PC-9 (cell line): ENCODE measurements around the gene ANKS6. TPM values are rescaled to one million over a fixed set of nuclear protein-coding genes. Genes with fewer than 3 reads are reported as not detected.

Source experiments
- BruUV-seq: library from RNA; stranded (reverse); fragments of 400-500 nt; replicated peaks from 2 replicates; lab custom pipeline; 2021; lab: Mats Ljungman, UMichigan
- CTCF ChIA-PET: fragments of 300-600 bp; sonication (Branson Sonifier 250); formaldehyde crosslinking; loops from one replicate; lab custom pipeline; 2022; ENCODE audit warnings: antibody characterized with exemption; lab: Charles Lee
- POLR2A ChIA-PET: fragments of 300-600 bp; sonication (Branson Sonifier 250); formaldehyde crosslinking; loops from one replicate; lab custom pipeline; 2022; ENCODE audit warnings: antibody characterized with exemption; ENCODE audit not compliant: unreplicated experiment; lab: Charles Lee
- DNase-seq, 2 experiments: peaks; one replicate each; pipeline versions ENCODE4 v3.0.0 to v3.0.0-alpha.2; 2015 to 2022; ENCODE audit warnings: mixed read lengths in 1 of 2
- H2AFZ ChIP-seq: fragments of 200-600 bp; sonication (generic); 2 replicates; pipeline ENCODE4 v1.8.1; 2017; ENCODE audit warnings: antibody characterized with exemption
- H3F3A ChIP-seq: fragments of 200-600 bp; sonication (generic); 2 replicates; pipeline ENCODE4 v1.8.1; 2017; ENCODE audit warnings: antibody characterized with exemption, mild to moderate bottlenecking, low read depth; ENCODE audit not compliant: insufficient read depth
- H3K27ac ChIP-seq: fragments of 200-600 bp; sonication (generic); 2 replicates; pipeline ENCODE4 v1.6.1; 2016; ENCODE audit warnings: mixed run types
- H3K27me3 ChIP-seq: fragments of 200-600 bp; sonication (generic); 2 replicates; pipeline ENCODE4 v1.6.1; 2016; ENCODE audit warnings: low read depth, mixed run types; ENCODE audit not compliant: insufficient read depth
- H3K36me3 ChIP-seq: fragments of 200-600 bp; sonication (generic); 2 replicates; pipeline ENCODE4 v1.6.1; 2016; ENCODE audit warnings: low read depth, mixed run types
- H3K4me1 ChIP-seq: fragments of 200-600 bp; sonication (generic); replicated peaks from 2 replicates; pipeline ENCODE4 v1.6.1; 2016; ENCODE audit warnings: mixed run types; ENCODE audit not compliant: insufficient read depth
- H3K4me2 ChIP-seq: fragments of 200-600 bp; sonication (generic); 2 replicates; pipeline ENCODE4 v1.6.1; 2017; ENCODE audit warnings: mixed run types
- H3K4me3 ChIP-seq: fragments of 200-600 bp; sonication (generic); 2 replicates; pipeline ENCODE4 v1.6.1; 2016; ENCODE audit warnings: mixed run types
- H3K79me2 ChIP-seq: fragments of 200-600 bp; sonication (generic); 2 replicates; pipeline ENCODE4 v1.6.1; 2017; ENCODE audit warnings: low read depth, mixed run types
- H3K9me2 ChIP-seq: fragments of 200-600 bp; sonication (generic); 2 replicates; pipeline ENCODE4 v1.8.1; 2017; ENCODE audit warnings: mild to moderate bottlenecking; ENCODE audit not compliant: insufficient read depth
- H3K9me3 ChIP-seq: fragments of 200-600 bp; sonication (generic); 2 replicates; pipeline ENCODE4 v1.8.1; 2016; ENCODE audit warnings: low read depth; ENCODE audit not compliant: insufficient read depth
- H4K20me1 ChIP-seq: fragments of 200-600 bp; sonication (generic); 2 replicates; pipeline ENCODE4 v1.8.1; 2017; ENCODE audit not compliant: insufficient read depth
- CTCF ChIP-seq: fragments of 200-600 bp; sonication (generic); conservative IDR thresholded peaks from 2 replicates; pipeline ENCODE4 v1.6.1; 2017; ENCODE audit warnings: mixed run types, antibody characterized with exemption, mild to moderate bottlenecking, moderate library complexity
- EZH2 ChIP-seq: fragments of 200-600 bp; sonication (generic); IDR thresholded peaks from 2 replicates; pipeline ENCODE4 v1.8.0; 2017; ENCODE audit warnings: antibody characterized with exemption, low read depth
- intact Hi-C: fragments of 100-400 bp; cut with micrococcal nuclease; formaldehyde crosslinking; loops from one replicate; pipeline ENCODE4 v1.10.0; 2022; ENCODE audit not compliant: unreplicated experiment
- total RNA-seq: library from RNA; stranded (reverse); gene quantifications from 2 replicates; pipeline ENCODE4 v1.2.3, GENCODE V29; 2021

The ANKS6 gene
- total RNA-seq, 1 experiment from 2014 or later: 74.7 TPM

- H3K27ac ChIP-seq: no peak overlapping the region
Measured at GRCh38 chr9:98708103-98708932, 88.0 kb downstream of the ANKS6 start.

GRCh38 chr9:98707166-98708102 lies 88.9 kb downstream of the ANKS6 start:
- Histone ChIP-seq H3K27ac (peak overlapping the region; percentile 46; the same call in 1 of the 2 replicates), H3K27me3 (peaks cover 22% of the 10 kb centered on the region), H4K20me1 (no peaks in the 10 kb centered on the region), H3K36me3 (no peaks in the 10 kb centered on the region), H3K79me2 (peaks cover 13% of the 10 kb centered on the region; the same call in 1 of the 2 replicates), H3K9me3 (no peaks in the 10 kb centered on the region), H3K4me2 (peak overlapping the region; percentile 94), H2AFZ (peak overlapping the region; percentile 71), H3F3A (peaks cover 9% of the 10 kb centered on the region; the same call in 1 of the 2 replicates), H3K4me1 (peaks cover 6% of the 10 kb centered on the region), H3K9me2 (no peaks in the 10 kb centered on the region), H3K4me3 (peak overlapping the region; percentile 60)
- no TSS peak for BruUV-seq
- ChIA-PET POLR2A (no interaction called here), CTCF (interaction anchor here (0.7 to 1.3 kb wide), 3 partner anchors 117 to 392 kb away, joined by 3 to 19 read pairs (median 4); no protein-coding TSS in a partner anchor)
- DNase-seq: peak; percentile 69 to 81
- peak; percentile 70 for TF ChIP-seq CTCF
- TF ChIP-seq EZH2: no peak; the same call in none of the 2 replicates
- intact Hi-C loops: loop anchor here (1.0 to 10.0 kb wide), 5 partner anchors 83 to 633 kb away; no protein-coding TSS in a partner anchor

More at GRCh38 chr9:98708103-98708932, 88.0 kb downstream of the ANKS6 start:
- Histone ChIP-seq H3K4me3 (peak overlapping the region; percentile 60), H3K36me3 (no peaks in the 10 kb centered on the region), H3K4me2 (peak overlapping the region; percentile 94), H3K79me2 (peaks cover 13% of the 10 kb centered on the region; the same call in 1 of the 2 replicates), H3K27me3 (peaks cover 22% of the 10 kb centered on the region), H3K9me3 (no peaks in the 10 kb centered on the region), H3K9me2 (no peaks in the 10 kb centered on the region), H4K20me1 (no peaks in the 10 kb centered on the region), H2AFZ (no peak overlapping the region), H3K4me1 (peaks cover 6% of the 10 kb centered on the region), H3F3A (peaks cover 9% of the 10 kb centered on the region; the same call in 1 of the 2 replicates)
- POLR2A ChIA-PET: interaction anchor here (0.6 kb wide), 1 partner anchor 73 kb away, joined by 7 read pairs; no protein-coding TSS in a partner anchor
- intact Hi-C loops: loop anchor here (5.0 to 10.0 kb wide), 2 partner anchors 171 to 634 kb away; no protein-coding TSS in a partner anchor
- TF ChIP-seq EZH2 (no peak), CTCF (no peak)
- CTCF ChIA-PET: interaction anchor here (0.7 kb wide), 1 partner anchor 118 kb away, joined by 19 read pairs; no protein-coding TSS in a partner anchor
- DNase-seq: no peak
- no TSS peak for BruUV-seq
